Hepatocyte (in vitro differentiated cells): ENCODE measurements around the gene JMJD1C. TPM values are rescaled to one million over a fixed set of nuclear protein-coding genes. Genes with fewer than 3 reads are reported as not detected.
"Not testable (repeated sequence)": the region's sequence is repeated elsewhere in the genome, so short reads cannot be mapped to it uniquely, and the experiment has no call there.

Experiments
- DNase-seq: peaks from one replicate; pipeline ENCODE4 v3.0.0-alpha.2; 2016; ENCODE audit warnings: low spot score
- H2AFZ ChIP-seq: fragments of 200-600 bp; sonication (generic); 2 replicates; pipeline ENCODE4 v1.6.0; 2016; ENCODE audit warnings: antibody characterized with exemption, mild to moderate bottlenecking
- H3K27ac ChIP-seq: fragments of 200-600 bp; sonication (generic); 2 replicates; pipeline ENCODE4 v1.5.1; 2016; ENCODE audit warnings: mild to moderate bottlenecking
- H3K27me3 ChIP-seq: fragments of 200-600 bp; sonication (generic); 2 replicates; pipeline ENCODE4 v1.6.1; 2016
- H3K36me3 ChIP-seq: fragments of 200-600 bp; sonication (generic); replicated peaks from 2 replicates; pipeline ENCODE4 v1.5.1; 2016; ENCODE audit warnings: low read depth; ENCODE audit not compliant: insufficient read depth
- H3K4me1 ChIP-seq: fragments of 200-600 bp; sonication (generic); 2 replicates; pipeline ENCODE4 v1.5.1; 2016; ENCODE audit warnings: mild to moderate bottlenecking, moderate library complexity; ENCODE audit not compliant: insufficient read depth
- H3K4me2 ChIP-seq: fragments of 200-600 bp; sonication (generic); 2 replicates; pipeline ENCODE4 v1.6.0; 2016
- H3K4me3 ChIP-seq: fragments of 200-600 bp; sonication (generic); 2 replicates; pipeline ENCODE4 v1.5.1; 2016; ENCODE audit warnings: mild to moderate bottlenecking
- H3K79me2 ChIP-seq: fragments of 200-600 bp; sonication (generic); 2 replicates; pipeline ENCODE4 v1.6.0; 2017; ENCODE audit warnings: mild to moderate bottlenecking
- H3K9me2 ChIP-seq: fragments of 200-600 bp; sonication (generic); replicated peaks from 2 replicates; pipeline ENCODE4 v1.6.0; 2017; ENCODE audit warnings: mild to moderate bottlenecking; ENCODE audit not compliant: insufficient read depth
- H3K9me3 ChIP-seq: fragments of 200-600 bp; sonication (generic); 2 replicates; pipeline ENCODE4 v1.5.1; 2016; ENCODE audit warnings: low read depth, mild to moderate bottlenecking
- H4K20me1 ChIP-seq: fragments of 200-600 bp; sonication (generic); 2 replicates; pipeline ENCODE4 v1.6.0; 2016; ENCODE audit warnings: mild to moderate bottlenecking; ENCODE audit not compliant: insufficient read depth, poor library complexity, severe bottlenecking
- EZH2 ChIP-seq: fragments of 200-600 bp; sonication (generic); IDR thresholded peaks from 2 replicates; pipeline ENCODE4 v1.6.1; 2016; ENCODE audit warnings: antibody characterized with exemption, mild to moderate bottlenecking, borderline replicate concordance
- EZH2phosphoT487 ChIP-seq: fragments of 200-600 bp; sonication (generic); IDR thresholded peaks from one replicate; pipeline ENCODE4 v1.6.1; 2018; ENCODE audit warnings: antibody characterized with exemption, mild to moderate bottlenecking, low read depth, moderate library complexity; ENCODE audit not compliant: unreplicated experiment, severe bottlenecking
- WGBS: methylation state at CpG from one replicate; pipeline ENCODE4 v1.1.6; 2016; ENCODE audit warnings: low lambda C conversion rate; ENCODE audit errors: missing lambda C conversion rate; 5-methylcytosine and 5-hydroxymethylcytosine counted together
- polyA plus RNA-seq: library from polyadenylated mRNA; unstranded; fragments of >200 nt; fragmentation: Nextera tagmentation; extraction: Ambion mirVana; gene quantifications from 2 replicates; pipeline ENCODE4 v1.2.1, GENCODE V29; 2016
- total RNA-seq: library from RNA; depleted of rRNA; stranded (reverse); fragments of >200 nt; gene quantifications from 2 replicates; pipeline ENCODE4 v1.2.3, GENCODE V29; 2014
- TF ChIP-seq, protein P1 (sequence below): fragments of 200-600 bp; sonication (generic); IDR thresholded peaks from 2 replicates; pipeline ENCODE4 v1.5.1; 2016; ENCODE audit warnings: antibody characterized with exemption, mild to moderate bottlenecking; ENCODE audit not compliant: poor library complexity

The JMJD1C gene
- total and polyA plus RNA-seq, 2 experiments from 2014 or later, result 43.2 to 177 TPM

GRCh38 chr10:63288170-63288569, 177.6 kb downstream of the JMJD1C start:
- H3K4me1 ChIP-seq, result no peaks in the 10 kb centered on the region
- TF ChIP-seq EZH2phosphoT487 (no peak), EZH2 (no peak)
- TF ChIP-seq, protein P1, sequence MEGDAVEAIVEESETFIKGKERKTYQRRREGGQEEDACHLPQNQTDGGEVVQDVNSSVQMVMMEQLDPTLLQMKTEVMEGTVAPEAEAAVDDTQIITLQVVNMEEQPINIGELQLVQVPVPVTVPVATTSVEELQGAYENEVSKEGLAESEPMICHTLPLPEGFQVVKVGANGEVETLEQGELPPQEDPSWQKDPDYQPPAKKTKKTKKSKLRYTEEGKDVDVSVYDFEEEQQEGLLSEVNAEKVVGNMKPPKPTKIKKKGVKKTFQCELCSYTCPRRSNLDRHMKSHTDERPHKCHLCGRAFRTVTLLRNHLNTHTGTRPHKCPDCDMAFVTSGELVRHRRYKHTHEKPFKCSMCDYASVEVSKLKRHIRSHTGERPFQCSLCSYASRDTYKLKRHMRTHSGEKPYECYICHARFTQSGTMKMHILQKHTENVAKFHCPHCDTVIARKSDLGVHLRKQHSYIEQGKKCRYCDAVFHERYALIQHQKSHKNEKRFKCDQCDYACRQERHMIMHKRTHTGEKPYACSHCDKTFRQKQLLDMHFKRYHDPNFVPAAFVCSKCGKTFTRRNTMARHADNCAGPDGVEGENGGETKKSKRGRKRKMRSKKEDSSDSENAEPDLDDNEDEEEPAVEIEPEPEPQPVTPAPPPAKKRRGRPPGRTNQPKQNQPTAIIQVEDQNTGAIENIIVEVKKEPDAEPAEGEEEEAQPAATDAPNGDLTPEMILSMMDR, result no peak
- H3K9me2 ChIP-seq, result no peaks in the 10 kb centered on the region
- H4K20me1 ChIP-seq, result no peaks in the 10 kb centered on the region
- DNase-seq, result no peak
- 93% methylated on average over 1 of the region's 1 CpG for WGBS
- H3K79me2 ChIP-seq, result peaks cover 67% of the 10 kb centered on the region
- no peak overlapping the region for H2AFZ ChIP-seq
- no peak overlapping the region for H3K27ac ChIP-seq
- H3K4me3 ChIP-seq, result no peak overlapping the region
- H3K4me2 ChIP-seq, result no peak overlapping the region
- H3K36me3 ChIP-seq, result no peaks in the 10 kb centered on the region
- H3K27me3 ChIP-seq, result no peaks in the 10 kb centered on the region
- H3K9me3 ChIP-seq, result no peaks in the 10 kb centered on the region

DNA sequence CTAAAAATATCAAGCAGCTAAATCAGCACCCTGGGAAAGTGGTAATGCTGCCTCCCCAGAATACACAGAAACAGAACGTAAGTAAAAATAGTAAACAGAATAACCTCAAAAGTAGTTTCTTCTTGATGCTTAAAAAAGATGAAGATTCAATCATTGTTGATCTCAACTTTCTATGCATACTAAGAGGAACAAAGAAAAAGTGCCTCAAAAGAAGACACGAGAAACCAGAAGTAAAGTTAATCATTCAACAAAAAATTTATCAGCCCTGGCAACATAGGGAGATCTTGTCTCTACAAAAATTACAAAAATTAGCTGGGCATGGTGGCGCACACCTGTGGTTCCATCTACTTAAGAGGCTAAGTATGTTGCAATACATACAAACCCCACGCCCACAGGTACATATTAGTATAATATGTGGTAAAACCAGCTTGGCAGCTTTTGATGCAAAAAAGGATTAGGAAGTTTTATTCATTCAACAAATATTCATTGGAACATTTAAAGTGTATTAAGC, 179.0 kb downstream of the JMJD1C start:
- no peak for TF ChIP-seq EZH2
- TF ChIP-seq EZH2phosphoT487, result no peak
- TF ChIP-seq, protein P1, result no peak
- H3K27ac ChIP-seq, result no peak overlapping the region
- H3K79me2 ChIP-seq, result peaks cover 77% of the 10 kb centered on the region
- H3K4me3 ChIP-seq, result no peak overlapping the region
- DNase-seq, result no peak
- no peaks in the 10 kb centered on the region for H3K36me3 ChIP-seq
- no peaks in the 10 kb centered on the region for H3K27me3 ChIP-seq
- H2AFZ ChIP-seq, result no peak overlapping the region
- H3K4me1 ChIP-seq, result no peaks in the 10 kb centered on the region
- H3K9me3 ChIP-seq, result no peaks in the 10 kb centered on the region
- WGBS, result 89% methylated on average over 4 of the region's 4 CpGs
- H4K20me1 ChIP-seq, result no peaks in the 10 kb centered on the region
- H3K9me2 ChIP-seq, result no peaks in the 10 kb centered on the region
- no peak overlapping the region for H3K4me2 ChIP-seq

DNA sequence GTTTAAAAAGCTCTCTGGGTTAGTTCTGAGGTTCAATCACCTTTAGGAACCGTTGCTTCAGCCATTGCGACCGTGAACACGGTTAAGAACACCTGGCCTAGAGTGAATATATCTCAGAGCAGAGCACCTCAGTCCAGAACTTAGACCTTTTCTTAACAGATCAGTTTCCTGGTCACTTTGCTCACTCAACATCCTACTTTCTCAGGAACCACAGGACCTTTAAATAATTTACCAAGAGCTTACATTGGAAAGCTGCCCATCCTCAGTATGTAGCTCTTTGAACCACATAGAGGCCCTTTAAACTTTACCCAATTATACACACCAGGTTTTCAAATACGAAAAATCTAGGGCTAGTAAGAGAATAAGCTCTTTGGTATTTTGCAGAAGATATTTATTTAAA, 179.4 kb downstream of the JMJD1C start:
- Histone ChIP-seq H3K4me3 (no peak overlapping the region), H3K79me2 (peaks cover 76% of the 10 kb centered on the region), H3K9me2 (no peaks in the 10 kb centered on the region), H3K36me3 (no peaks in the 10 kb centered on the region), H2AFZ (no peak overlapping the region), H3K9me3 (no peaks in the 10 kb centered on the region), H4K20me1 (no peaks in the 10 kb centered on the region), H3K4me1 (no peaks in the 10 kb centered on the region), H3K4me2 (no peak overlapping the region), H3K27ac (no peak overlapping the region), H3K27me3 (no peaks in the 10 kb centered on the region)
- WGBS, result 89% methylated on average over 5 of the region's 5 CpGs
- no peak for DNase-seq
- TF ChIP-seq EZH2phosphoT487, result no peak
- no peak for TF ChIP-seq EZH2
- TF ChIP-seq, protein P1, result no peak

DNA sequence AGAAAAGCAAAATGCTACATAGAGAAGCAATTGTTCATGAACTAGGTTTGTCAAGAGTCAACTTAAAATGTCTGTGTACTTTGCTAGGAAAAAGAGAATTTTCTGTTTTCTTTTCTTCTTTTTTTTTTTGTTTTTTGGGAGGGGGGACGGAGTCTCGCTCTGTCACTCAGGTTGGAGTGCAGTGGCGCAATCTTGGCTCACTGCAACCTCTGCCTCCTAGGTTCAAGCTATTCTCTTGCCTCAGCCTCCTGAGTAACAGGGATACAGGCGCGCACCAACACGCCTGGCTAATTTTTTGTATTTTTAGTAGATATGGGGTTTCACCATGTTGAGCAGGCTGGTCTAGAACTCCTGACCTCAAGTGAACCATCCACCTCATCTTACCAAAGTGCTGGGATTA, 181.9 kb downstream of the JMJD1C start:
- H4K20me1 ChIP-seq, H3K36me3 ChIP-seq, H3K27me3 ChIP-seq, H3K4me1 ChIP-seq, H3K4me3 ChIP-seq, H3K4me2 ChIP-seq, H3K27ac ChIP-seq, H3K9me3 ChIP-seq, H2AFZ ChIP-seq, DNase-seq, H3K9me2 ChIP-seq: not testable (repeated sequence)
- WGBS, result 98% methylated on average over 6 of the region's 6 CpGs
- H3K79me2 ChIP-seq, result peaks cover 75% of the 10 kb centered on the region
